Activated T-cell treated with anti-CD3 and anti-CD28 coated beads for 24 hours (primary cell): ENCODE data around the gene MPPE1.
"Not testable (repeated sequence)": the region's sequence is repeated elsewhere in the genome, so short reads cannot be mapped to it uniquely, and the experiment has no call there.

Source experiments
- DNase-seq: peaks from one replicate; pipeline ENCODE4 v3.0.0-alpha.2; 2020; ENCODE audit warnings: low read depth

Gene MPPE1

GRCh38 chr18:11857177-11857887 is 50.8 kb downstream of the MPPE1 start:
- DNase-seq = no peak

DNA sequence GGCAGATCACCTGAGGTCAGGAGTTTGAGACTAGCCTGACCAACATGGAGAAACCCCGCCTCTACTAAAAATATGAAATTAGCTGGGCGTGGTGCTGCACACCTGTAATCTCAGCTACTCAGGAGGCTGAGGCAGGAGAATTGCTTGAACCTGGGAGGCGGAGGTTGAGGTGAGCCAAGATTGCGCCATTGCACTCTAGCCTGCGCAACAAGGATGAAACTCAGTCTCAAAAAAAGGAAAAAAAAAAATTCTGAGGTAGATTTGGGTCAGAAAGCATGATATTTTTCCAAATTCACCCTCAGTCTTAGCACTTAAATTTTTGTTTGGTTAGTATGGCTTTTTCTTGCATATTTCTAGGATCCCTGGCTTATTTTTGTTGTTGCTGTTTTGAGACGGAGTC is 53.6 kb downstream of the MPPE1 start:
- not testable (repeated sequence) for DNase-seq

GRCh38 chr18:11851806-11852337 is 56.2 kb downstream of the MPPE1 start:
- DNase-seq = peak; percentile 15

DNA sequence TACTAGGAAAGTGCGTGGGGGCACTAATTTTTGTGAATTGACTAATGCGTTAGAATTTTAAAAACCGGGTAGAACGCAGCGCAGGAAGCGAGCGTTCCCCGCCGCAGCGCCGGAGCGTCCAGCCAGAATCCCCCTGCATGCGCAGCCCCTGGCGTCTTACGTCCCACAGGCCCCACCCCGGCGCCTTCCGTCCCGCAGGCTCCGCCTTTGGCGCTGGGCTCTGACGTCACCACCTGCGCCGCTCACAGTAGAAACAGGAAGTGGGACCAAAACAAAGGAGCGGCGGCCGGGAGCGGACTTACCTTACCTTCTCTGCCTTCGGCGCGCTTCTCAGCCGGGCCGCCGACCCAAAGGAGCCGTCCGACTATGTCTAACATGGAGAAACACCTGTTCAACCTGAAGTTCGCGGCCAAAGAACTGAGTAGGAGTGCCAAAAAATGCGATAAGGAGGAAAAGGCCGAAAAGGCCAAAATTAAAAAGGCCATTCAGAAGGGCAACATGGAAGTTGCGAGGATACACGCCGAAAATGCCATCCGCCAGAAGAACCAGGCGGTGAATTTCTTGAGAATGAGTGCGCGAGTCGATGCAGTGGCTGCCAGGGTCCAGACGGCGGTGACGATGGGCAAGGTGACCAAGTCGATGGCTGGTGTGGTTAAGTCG is 56.8 kb downstream of the MPPE1 start, which contains the start of gene CHMP1B:
TSS of gene CHMP1B (plus strand) at position 268 of the 660 bp plus-strand sequence. CDS start at position 367, 99 bp downstream.
- peak; percentile 95 for DNase-seq

- DNase-seq = no peak
These were observed 57.3 kb downstream of the MPPE1 start for GRCh38 chr18:11850821-11851145.

DNA sequence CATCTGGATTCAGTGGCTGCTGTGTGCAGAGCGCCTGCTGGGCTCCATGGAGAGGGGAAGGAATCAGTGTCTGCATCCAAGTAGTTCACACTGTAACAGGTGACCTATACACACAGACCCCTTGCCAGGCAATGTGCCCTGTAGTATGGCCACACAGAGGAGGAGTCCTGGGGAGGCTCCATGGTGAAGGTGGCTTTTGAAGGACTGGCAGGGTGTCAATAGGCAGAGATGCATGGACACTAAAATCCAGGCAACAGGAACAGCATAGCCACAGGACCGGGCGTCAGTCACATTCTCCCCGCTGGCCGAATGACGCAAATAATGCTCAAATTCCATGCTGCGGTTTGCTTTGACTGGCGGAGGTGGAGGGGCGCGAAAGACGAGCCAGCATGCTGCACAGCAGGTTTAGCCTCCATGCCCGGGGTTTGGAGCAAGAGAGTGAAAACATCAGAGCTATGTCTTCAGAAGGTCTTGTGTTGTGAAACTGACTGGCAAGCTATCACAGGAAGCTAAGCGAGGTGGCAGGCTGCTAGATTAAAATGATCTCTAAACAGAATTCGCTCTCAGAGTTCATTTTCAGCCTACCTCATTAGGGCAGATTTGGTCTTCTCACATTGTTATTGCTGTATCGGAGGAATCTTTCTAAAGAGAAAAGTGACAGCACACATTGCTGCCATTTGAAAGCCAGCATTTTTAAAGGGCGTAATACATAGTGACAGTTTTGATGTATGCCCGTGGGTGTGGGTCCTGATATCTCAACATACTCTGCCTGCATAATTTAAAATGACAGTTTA is 58.1 kb downstream of the MPPE1 start:
- DNase-seq = peak; percentile 50

- no peak for DNase-seq
These were observed 58.8 kb downstream of the MPPE1 start for GRCh38 chr18:11849279-11849678.

DNA sequence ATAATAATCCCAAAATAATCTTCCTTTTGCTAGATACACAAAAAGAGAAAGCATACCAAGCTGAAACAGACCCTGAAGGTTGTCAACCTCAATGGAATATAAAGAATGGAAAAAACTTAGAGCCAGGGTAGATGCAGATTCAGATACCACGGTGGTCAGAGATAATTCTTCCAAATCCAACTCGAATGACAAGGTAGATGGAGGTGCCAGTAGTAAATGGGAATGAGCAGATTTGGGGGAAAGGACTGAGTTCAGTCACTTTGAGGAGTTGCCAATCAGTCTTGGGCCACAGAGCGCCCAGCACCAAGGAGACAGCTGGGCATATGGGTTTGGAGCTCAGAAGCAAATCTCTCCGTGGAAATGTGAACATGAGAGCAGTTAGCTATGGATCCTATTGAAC is 60.3 kb downstream of the MPPE1 start:
- no peak for DNase-seq

DNA sequence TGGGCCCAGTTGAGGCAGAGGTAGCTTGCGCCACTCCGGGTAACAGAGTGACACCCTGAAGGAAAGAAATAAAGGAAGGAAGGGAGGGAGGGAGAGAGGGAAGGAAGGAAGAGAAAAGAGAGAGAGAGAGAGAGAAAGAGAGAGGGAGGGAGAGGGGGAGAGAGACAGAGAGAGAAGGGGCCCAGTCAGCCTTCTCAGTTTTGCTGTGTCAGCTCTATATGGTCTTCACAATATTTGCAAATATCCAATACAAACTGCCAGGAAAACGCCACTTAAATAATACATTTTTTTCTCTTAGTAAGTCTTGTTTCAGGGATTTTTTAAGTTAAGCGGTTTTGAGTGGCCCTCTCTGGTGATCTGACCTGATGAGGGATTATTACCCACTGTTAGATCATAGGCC is 62.5 kb downstream of the MPPE1 start:
- no peak for DNase-seq

DNA sequence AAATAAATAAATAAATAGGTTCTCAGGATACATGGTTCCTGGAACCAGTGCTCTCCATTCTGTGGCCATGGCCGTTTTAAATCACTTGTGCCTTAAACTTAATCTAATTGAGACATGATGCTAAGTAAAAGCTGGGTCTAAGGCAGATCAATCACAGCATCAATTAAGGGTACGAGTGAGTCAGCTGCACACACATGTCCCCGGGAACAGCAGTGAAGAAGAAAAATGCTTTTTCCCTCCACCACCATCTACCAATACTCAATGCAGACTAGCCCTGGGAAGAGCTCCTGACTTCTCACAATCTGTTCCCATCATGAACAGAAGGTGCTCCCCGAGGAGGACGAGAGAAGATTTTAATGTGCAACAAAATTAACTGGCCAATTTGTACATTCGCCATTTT is 63.7 kb downstream of the MPPE1 start:
- no peak for DNase-seq

DNA sequence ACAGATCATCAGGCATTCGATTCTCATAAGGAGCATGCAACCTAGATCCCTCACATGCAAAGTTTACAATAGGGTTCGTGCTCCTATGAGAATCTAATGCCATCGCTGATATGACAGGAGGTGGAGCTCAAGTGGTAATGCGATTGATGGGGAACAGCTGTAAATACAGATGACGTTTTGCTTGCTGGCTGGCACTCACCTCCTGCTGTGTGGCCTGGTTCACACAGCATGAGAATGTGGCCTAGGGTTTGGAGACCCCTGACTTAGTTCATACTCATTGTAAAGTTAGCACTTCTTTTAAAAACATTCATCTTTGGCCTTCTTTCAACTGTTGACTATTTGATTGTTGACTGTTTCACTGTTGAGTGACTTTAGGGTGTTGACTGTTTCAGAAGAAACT is 65.6 kb downstream of the MPPE1 start:
- DNase-seq = no peak

GRCh38 chr18:11840493-11840892 is 67.6 kb downstream of the MPPE1 start:
- DNase-seq = no peak

DNA sequence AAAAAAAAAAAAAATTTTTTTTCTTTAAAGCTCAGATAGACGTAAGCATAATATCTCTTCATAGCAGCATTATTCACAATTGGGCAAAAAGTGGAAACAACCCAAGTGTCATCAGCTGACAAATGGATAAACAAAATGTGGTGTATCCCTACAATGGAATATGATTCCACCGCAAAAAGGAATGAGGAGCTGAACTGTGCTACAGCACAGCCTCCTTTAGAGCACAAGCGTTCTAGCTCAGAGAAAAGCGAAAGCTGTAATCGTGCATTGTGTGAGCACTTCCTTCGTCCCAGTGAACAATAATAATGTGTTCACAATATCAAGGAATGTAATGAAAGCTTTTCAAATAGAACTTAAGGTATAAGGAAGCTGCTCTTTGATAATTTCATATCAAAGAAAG is 68.6 kb downstream of the MPPE1 start:
- no peak for DNase-seq

- DNase-seq = no peak
These were observed 73.3 kb downstream of the MPPE1 start for GRCh38 chr18:11834772-11835171.
